ENCODE results near the gene SLC10A4.

DNA sequence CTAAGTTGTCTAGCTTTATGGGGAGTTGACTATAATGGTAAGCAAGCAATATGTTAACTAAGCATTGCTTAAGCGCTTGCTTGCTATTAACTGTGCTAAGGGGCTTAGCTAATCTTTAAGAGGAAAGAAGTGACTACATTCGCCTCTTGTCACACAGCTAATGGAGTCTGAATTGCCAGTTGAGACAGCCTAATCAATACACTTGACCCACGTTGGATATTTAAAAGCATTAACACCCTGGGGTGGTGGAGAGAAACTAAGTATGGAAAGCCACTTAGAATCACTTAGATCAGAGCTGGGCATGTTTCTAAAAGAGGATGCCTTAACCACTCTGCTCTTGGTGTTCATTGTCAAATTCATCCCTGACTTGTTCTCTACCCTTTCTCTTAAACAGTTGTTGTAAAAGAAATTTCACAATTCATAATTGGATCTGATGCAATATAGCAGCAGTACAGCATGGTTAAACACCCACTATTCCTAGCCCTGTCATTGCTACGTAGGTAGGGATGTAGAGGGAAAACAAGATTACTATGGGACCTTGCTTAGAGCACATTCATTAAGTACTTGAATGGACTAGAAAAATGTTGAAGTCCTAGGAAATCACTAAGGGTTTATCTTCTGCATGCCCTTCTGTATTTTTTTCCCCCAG, 10.4 kb downstream of the SLC10A4 start:
- TF ChIP-seq, protein P1, sequence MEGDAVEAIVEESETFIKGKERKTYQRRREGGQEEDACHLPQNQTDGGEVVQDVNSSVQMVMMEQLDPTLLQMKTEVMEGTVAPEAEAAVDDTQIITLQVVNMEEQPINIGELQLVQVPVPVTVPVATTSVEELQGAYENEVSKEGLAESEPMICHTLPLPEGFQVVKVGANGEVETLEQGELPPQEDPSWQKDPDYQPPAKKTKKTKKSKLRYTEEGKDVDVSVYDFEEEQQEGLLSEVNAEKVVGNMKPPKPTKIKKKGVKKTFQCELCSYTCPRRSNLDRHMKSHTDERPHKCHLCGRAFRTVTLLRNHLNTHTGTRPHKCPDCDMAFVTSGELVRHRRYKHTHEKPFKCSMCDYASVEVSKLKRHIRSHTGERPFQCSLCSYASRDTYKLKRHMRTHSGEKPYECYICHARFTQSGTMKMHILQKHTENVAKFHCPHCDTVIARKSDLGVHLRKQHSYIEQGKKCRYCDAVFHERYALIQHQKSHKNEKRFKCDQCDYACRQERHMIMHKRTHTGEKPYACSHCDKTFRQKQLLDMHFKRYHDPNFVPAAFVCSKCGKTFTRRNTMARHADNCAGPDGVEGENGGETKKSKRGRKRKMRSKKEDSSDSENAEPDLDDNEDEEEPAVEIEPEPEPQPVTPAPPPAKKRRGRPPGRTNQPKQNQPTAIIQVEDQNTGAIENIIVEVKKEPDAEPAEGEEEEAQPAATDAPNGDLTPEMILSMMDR (IDR thresholded peaks at IDR 0.05; ENCODE audit: low read length), result no peak
- TF ChIP-seq EZH2phosphoT487 (IDR thresholded peaks at IDR 0.05; ENCODE audit: low read length) (no peak), EZH2 (optimal IDR thresholded peaks at IDR 0.05; ENCODE audit: low read depth, low read length) (no peak)
